GM12874 (cell line): ENCODE data around the gene MB.

Experiments used
- CTCF ChIP-seq: IDR thresholded peaks from 2 replicates; pipeline ENCODE4 v1.5.1; 2011; ENCODE audit warnings: low read depth, mild to moderate bottlenecking, control low read depth, low read length, moderate library complexity; ENCODE audit not compliant: insufficient read depth

Gene MB

GRCh38 chr22:35643991-35644390 lies 26.9 kb upstream of the MB start:
- TF ChIP-seq CTCF = no peak

GRCh38 chr22:35642305-35642741 lies 25.2 kb upstream of the MB start:
- no peak for TF ChIP-seq CTCF

- TF ChIP-seq CTCF = no peak
These were observed 24.5 kb upstream of the MB start for GRCh38 chr22:35641494-35642120.

- TF ChIP-seq CTCF = no peak
These were observed 21.3 kb upstream of the MB start for GRCh38 chr22:35638410-35638809.

- no peak for TF ChIP-seq CTCF
These were observed 20.9 kb upstream of the MB start for GRCh38 chr22:35638001-35638400.

- TF ChIP-seq CTCF = no peak
These were observed 20.1 kb upstream of the MB start for GRCh38 chr22:35637254-35637653.

GRCh38 chr22:35634943-35635540 lies 17.9 kb upstream of the MB start:
- no peak for TF ChIP-seq CTCF
